Measurements from ENCODE around the gene ACADL. TPM values are rescaled to one million over a fixed set of nuclear protein-coding genes. Genes with fewer than 3 reads are reported as not detected.
A peak's percentile ranks its signal among the peaks of the same experiment; 100 is the strongest.

The ACADL gene
- total RNA-seq, 4 donors from 2014 or later = 4.2 to 17.3 (median 11.7) TPM

- no peak for DNase-seq (ENCODE audit: low spot score)
- ATAC-seq (ENCODE audit: low FRiP score) = no peak
- no peak for TF ChIP-seq CTCF (IDR thresholded peaks at IDR 0.05)
Measured at GRCh38 chr2:210228586-210228985, 3.3 kb upstream of the ACADL start.

GRCh38 chr2:210227290-210228088 is 2.2 kb upstream of the ACADL start:
- TF ChIP-seq CTCF (IDR thresholded peaks at IDR 0.05) = no peak
- ATAC-seq (ENCODE audit: low FRiP score) = no peak
- no peak for DNase-seq (ENCODE audit: low spot score)

GRCh38 chr2:210226223-210226622 is 976 bp upstream of the ACADL start:
- DNase-seq (ENCODE audit: low spot score) (no peak), ATAC-seq (ENCODE audit: low FRiP score) (no peak)
- TF ChIP-seq CTCF (IDR thresholded peaks at IDR 0.05) = no peak

GRCh38 chr2:210224591-210224940 is 681 bp downstream of the ACADL start:
- TF ChIP-seq CTCF (IDR thresholded peaks at IDR 0.05) = no peak

GRCh38 chr2:210215120-210215519 is 10.1 kb downstream of the ACADL start:
- ATAC-seq (ENCODE audit: low FRiP score) = no peak
- no peak for TF ChIP-seq CTCF (IDR thresholded peaks at IDR 0.05)
- DNase-seq (ENCODE audit: low spot score) = no peak

More at GRCh38 chr2:210224591-210224940, 681 bp downstream of the ACADL start:
- peak; percentile 68 for ATAC-seq (ENCODE audit: low FRiP score)
- no peak for DNase-seq (ENCODE audit: low spot score)

GRCh38 chr2:210210185-210210584 is 15.1 kb downstream of the ACADL start:
- no peak for TF ChIP-seq CTCF (IDR thresholded peaks at IDR 0.05)
- DNase-seq (ENCODE audit: low spot score) = no peak
- ATAC-seq (ENCODE audit: low FRiP score) = no peak

GRCh38 chr2:210207929-210208328 is 17.3 kb downstream of the ACADL start:
- no peak for TF ChIP-seq CTCF (IDR thresholded peaks at IDR 0.05)
- DNase-seq (ENCODE audit: low spot score) = no peak
- ATAC-seq (ENCODE audit: low FRiP score) = no peak
